ENCODE results near the gene PTPRU.

GRCh38 chr1:29325675-29326074 is 89.4 kb downstream of the PTPRU start:
- TF ChIP-seq CTCF (IDR thresholded peaks at IDR 0.05; ENCODE audit: low read depth, low read length) = no peak
- no peak for TF ChIP-seq POLR2A (IDR thresholded peaks at IDR 0.05; ENCODE audit: extremely low read depth, insufficient read length)
